GM23248 (cell line): ENCODE measurements around the gene DDI1. TPM values are rescaled to one million over a fixed set of nuclear protein-coding genes. Genes with fewer than 3 reads are reported as not detected.

Source experiments
- DNase-seq: peaks from one replicate; pipeline ENCODE4 v3.0.0-alpha.2; 2015
- H2AFZ ChIP-seq: fragments of 200-600 bp; sonication (generic); 2 replicates; pipeline ENCODE4 v1.6.1; 2016; ENCODE audit warnings: antibody characterized with exemption
- H3F3A ChIP-seq: fragments of 200-600 bp; sonication (generic); 2 replicates; pipeline ENCODE4 v1.6.1; 2016; ENCODE audit warnings: mild to moderate bottlenecking, antibody characterized with exemption, mixed run types; ENCODE audit not compliant: insufficient read depth
- H3K27ac ChIP-seq: fragments of 200-600 bp; sonication (generic); 2 replicates; pipeline ENCODE4 v1.5.1; 2016; ENCODE audit warnings: mild to moderate bottlenecking
- H3K27me3 ChIP-seq: fragments of 200-600 bp; sonication (generic); replicated peaks from 2 replicates; pipeline ENCODE4 v1.6.1; 2016; ENCODE audit warnings: mild to moderate bottlenecking; ENCODE audit not compliant: insufficient read depth
- H3K36me3 ChIP-seq: fragments of 200-600 bp; sonication (generic); 2 replicates; pipeline ENCODE4 v1.6.1; 2016; ENCODE audit warnings: low read depth, mild to moderate bottlenecking
- H3K4me1 ChIP-seq: fragments of 200-600 bp; sonication (generic); 2 replicates; pipeline ENCODE4 v1.6.1; 2016; ENCODE audit warnings: mild to moderate bottlenecking; ENCODE audit not compliant: insufficient read depth
- H3K4me2 ChIP-seq: fragments of 200-600 bp; sonication (generic); one replicate; pipeline ENCODE4 v1.6.1; 2016; ENCODE audit warnings: mild to moderate bottlenecking; ENCODE audit not compliant: unreplicated experiment
- H3K4me3 ChIP-seq: fragments of 200-600 bp; sonication (generic); 2 replicates; pipeline ENCODE4 v1.5.1; 2016; ENCODE audit warnings: mild to moderate bottlenecking
- H3K79me2 ChIP-seq: fragments of 200-600 bp; sonication (generic); 2 replicates; pipeline ENCODE4 v1.6.1; 2016; ENCODE audit warnings: mild to moderate bottlenecking; ENCODE audit not compliant: insufficient read depth
- H3K9ac ChIP-seq: fragments of 200-600 bp; sonication (generic); 2 replicates; pipeline ENCODE4 v1.6.1; 2016; ENCODE audit warnings: mild to moderate bottlenecking
- H3K9me2 ChIP-seq: fragments of 200-600 bp; sonication (generic); 2 replicates; pipeline ENCODE4 v1.6.1; 2016; ENCODE audit warnings: mixed run types, mild to moderate bottlenecking, moderate library complexity; ENCODE audit not compliant: insufficient read depth
- H3K9me3 ChIP-seq: fragments of 200-600 bp; sonication (generic); one replicate; pipeline ENCODE4 v1.6.1; 2017; ENCODE audit warnings: low read depth
- H4K20me1 ChIP-seq: fragments of 200-600 bp; sonication (generic); 2 replicates; pipeline ENCODE4 v1.6.0; 2016; ENCODE audit not compliant: insufficient read depth
- EZH2 ChIP-seq: fragments of 200-600 bp; sonication (generic); IDR thresholded peaks from 2 replicates; pipeline ENCODE4 v1.6.1; 2018; ENCODE audit warnings: antibody characterized with exemption, mild to moderate bottlenecking; ENCODE audit not compliant: insufficient read depth, poor library complexity, severe bottlenecking
- EZH2phosphoT487 ChIP-seq: fragments of 200-600 bp; sonication (generic); IDR thresholded peaks from 2 replicates; pipeline ENCODE4 v1.6.1; 2018; ENCODE audit warnings: antibody characterized with exemption, moderate library complexity, mild to moderate bottlenecking, low read depth; ENCODE audit not compliant: insufficient read depth
- WGBS, 2 experiments: methylation state at CpG; one replicate each; pipeline ENCODE4 v1.1.6; 2015 to 2017; ENCODE audit warnings: low lambda C conversion rate in 2 of 2, low coverage in 1 of 2; ENCODE audit errors: missing lambda C conversion rate in 2 of 2; 5-methylcytosine and 5-hydroxymethylcytosine counted together
- in situ Hi-C: fragments of 300-500 bp; cut with MboI; formaldehyde crosslinking; loops from 2 replicates; pipeline ENCODE4 v1.15.0; 2020
- polyA plus RNA-seq: library from polyadenylated mRNA; unstranded; fragments of >200 nt; fragmentation: Nextera tagmentation; extraction: Ambion mirVana; gene quantifications from 2 replicates; pipeline ENCODE4 v1.2.1, GENCODE V29; 2016
- total RNA-seq: library from RNA; depleted of rRNA; stranded (reverse); fragments of >200 nt; shearing (Covaris generic); gene quantifications from 2 replicates; pipeline ENCODE4 v1.2.3, GENCODE V29; 2014

The DDI1 gene
- total and polyA plus RNA-seq, 2 experiments from 2014 or later, result not detected

DNA sequence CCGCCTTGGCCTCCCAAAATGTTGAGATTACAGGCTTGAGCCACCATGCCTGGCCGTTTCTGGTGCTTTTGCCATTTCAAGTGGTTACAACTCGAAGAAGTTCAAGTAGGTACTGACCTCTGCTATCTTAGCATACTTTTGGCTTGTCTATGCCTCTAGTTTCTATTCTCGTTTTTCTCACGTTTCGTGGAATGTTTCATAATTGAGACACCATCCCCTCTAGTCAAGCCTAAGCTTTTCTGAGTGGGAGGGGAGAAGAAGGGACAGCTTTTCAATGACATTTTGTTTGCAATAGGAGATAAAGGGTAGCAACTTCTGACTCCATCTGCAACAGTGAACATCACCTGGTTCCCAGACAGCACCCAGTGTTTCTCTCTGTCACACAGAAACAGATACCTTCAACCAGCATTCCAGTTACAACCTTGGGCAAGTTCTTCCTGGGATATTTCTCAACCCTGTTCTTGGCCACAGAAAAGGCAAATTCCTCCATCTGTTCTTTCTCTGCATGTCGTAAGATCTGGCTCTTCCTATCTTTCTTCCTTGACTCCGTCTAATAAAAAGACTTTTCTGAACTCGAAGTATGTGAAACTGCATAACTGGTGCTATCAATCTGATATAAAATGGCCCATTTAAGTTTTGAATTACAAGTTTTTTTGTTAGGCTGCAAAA, 25.5 kb downstream of the DDI1 start:
- Histone ChIP-seq H3K9me2 (peaks cover 4% of the 10 kb centered on the region; the same call in 1 of the 2 replicates), H3F3A (no peaks in the 10 kb centered on the region), H3K36me3 (no peaks in the 10 kb centered on the region), H3K79me2 (no peaks in the 10 kb centered on the region), H2AFZ (no peak overlapping the region; the same call in 1 of the 2 replicates), H3K9me3 (no peaks in the 10 kb centered on the region), H3K4me2 (no peak overlapping the region), H3K4me1 (no peaks in the 10 kb centered on the region), H3K27ac (no peak overlapping the region), H3K9ac (no peak overlapping the region), H3K4me3 (no peak overlapping the region), H4K20me1 (no peaks in the 10 kb centered on the region), H3K27me3 (no peaks in the 10 kb centered on the region)
- WGBS, 2 experiments, result 43 to 49% methylated on average over 9 of the region's 9 CpGs
- in situ Hi-C loops, result no loop called here
- DNase-seq, result peak; percentile 34
- TF ChIP-seq EZH2phosphoT487, result no peak
- TF ChIP-seq EZH2, result no peak

DNA sequence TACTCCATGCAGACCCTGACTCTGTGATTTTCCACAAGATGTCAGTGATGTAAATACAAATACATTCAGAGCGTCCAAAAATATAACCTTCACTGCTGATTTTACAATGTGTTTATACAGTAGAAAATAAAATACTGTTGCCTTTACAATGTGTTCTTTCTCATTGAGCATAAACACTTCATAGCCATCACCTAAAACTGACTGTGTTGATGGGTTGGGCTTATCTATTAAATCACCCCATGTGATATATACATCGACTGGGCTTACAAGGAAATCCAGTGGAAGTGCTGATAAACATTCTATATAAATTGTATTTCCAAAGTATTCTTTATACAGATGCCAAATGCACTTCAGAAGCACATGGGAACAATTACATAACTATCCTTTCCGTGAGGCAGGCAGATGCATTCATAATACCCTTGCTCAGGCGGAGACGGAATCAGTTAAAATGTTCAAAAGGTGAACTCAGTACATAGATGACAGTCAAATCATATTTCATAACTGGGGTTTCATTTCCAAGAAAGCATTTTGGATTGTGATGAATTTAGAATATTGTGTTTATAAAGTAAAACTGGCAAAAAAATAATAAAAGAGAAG, 27.7 kb downstream of the DDI1 start:
- in situ Hi-C loops, result no loop called here
- Histone ChIP-seq H3K27ac (no peak overlapping the region), H3K27me3 (no peaks in the 10 kb centered on the region), H2AFZ (no peak overlapping the region), H3K4me3 (no peak overlapping the region), H4K20me1 (no peaks in the 10 kb centered on the region), H3K9me3 (no peaks in the 10 kb centered on the region), H3K79me2 (no peaks in the 10 kb centered on the region), H3K4me1 (no peaks in the 10 kb centered on the region), H3K4me2 (no peak overlapping the region), H3K36me3 (no peaks in the 10 kb centered on the region), H3F3A (no peaks in the 10 kb centered on the region), H3K9ac (no peak overlapping the region), H3K9me2 (no peaks in the 10 kb centered on the region)
- WGBS, 2 experiments, result 77 to 79% methylated on average over 5 of the region's 5 CpGs
- no peak for TF ChIP-seq EZH2phosphoT487
- no peak for TF ChIP-seq EZH2
- DNase-seq, result no peak

GRCh38 chr11:104067534-104067933, 31.1 kb downstream of the DDI1 start:
- Histone ChIP-seq H3K27ac (no peak overlapping the region), H3K27me3 (no peaks in the 10 kb centered on the region), H4K20me1 (no peaks in the 10 kb centered on the region), H3K36me3 (no peaks in the 10 kb centered on the region), H3K9ac (no peak overlapping the region), H2AFZ (no peak overlapping the region), H3K9me3 (no peaks in the 10 kb centered on the region), H3K9me2 (no peaks in the 10 kb centered on the region), H3K79me2 (no peaks in the 10 kb centered on the region), H3K4me1 (no peaks in the 10 kb centered on the region), H3K4me2 (no peak overlapping the region), H3K4me3 (no peak overlapping the region), H3F3A (no peaks in the 10 kb centered on the region)
- DNase-seq, result no peak
- TF ChIP-seq EZH2, result no peak
- no peak for TF ChIP-seq EZH2phosphoT487
- 45 to 50% methylated on average over 1 of the region's 1 CpG for WGBS, 2 experiments
- in situ Hi-C loops, result no loop called here

- Histone ChIP-seq H3F3A (peaks cover 4% of the 10 kb centered on the region; the same call in 1 of the 2 replicates), H3K9ac (no peak overlapping the region), H3K27me3 (no peaks in the 10 kb centered on the region), H3K9me2 (no peaks in the 10 kb centered on the region), H3K27ac (no peak overlapping the region), H4K20me1 (no peaks in the 10 kb centered on the region), H3K4me2 (no peak overlapping the region), H3K79me2 (no peaks in the 10 kb centered on the region), H3K4me1 (peaks cover 3% of the 10 kb centered on the region), H2AFZ (no peak overlapping the region), H3K9me3 (no peaks in the 10 kb centered on the region), H3K36me3 (no peaks in the 10 kb centered on the region), H3K4me3 (no peak overlapping the region)
- DNase-seq, result peak; percentile 72
- WGBS, 2 experiments, result 9 to 13% methylated on average over 3 of the region's 3 CpGs
- TF ChIP-seq EZH2phosphoT487 (no peak), EZH2 (no peak)
- in situ Hi-C loops, result no loop called here
Measured at GRCh38 chr11:104073950-104074705, 37.7 kb downstream of the DDI1 start.
